ENCODE measurements around the gene PDZK1IP1.
"Not testable (repeated sequence)": the region's sequence is repeated elsewhere in the genome, so short reads cannot be mapped to it uniquely, and the experiment has no call there.

Gene PDZK1IP1

DNA sequence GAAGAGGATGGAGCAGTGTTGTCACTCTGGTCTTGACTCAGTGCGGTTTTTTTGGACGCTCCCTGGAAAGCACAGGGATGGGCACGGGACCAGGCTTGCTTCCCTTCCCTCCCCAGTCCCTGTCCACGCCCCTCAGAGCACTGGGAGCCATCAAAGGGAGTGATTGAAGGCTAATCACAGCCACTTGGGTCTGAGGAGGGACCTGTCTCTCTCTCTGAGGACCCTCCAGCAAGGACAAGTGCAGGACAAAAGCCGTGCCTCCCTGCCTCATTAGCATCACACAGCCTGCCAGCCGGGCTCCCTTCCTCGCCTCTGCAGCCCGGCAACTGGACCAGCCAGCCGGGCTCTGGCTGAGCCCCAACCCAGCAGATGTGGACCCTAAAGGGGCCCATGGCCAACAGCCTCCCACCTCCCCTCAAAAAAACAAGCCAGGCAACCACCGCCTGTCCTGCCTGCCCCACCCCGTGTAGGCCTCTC lies 18.6 kb upstream of the PDZK1IP1 start:
- Histone ChIP-seq H3K9me3 (ENCODE audit: severe bottlenecking) (no peaks in the 10 kb centered on the region), H3K27ac (ENCODE audit: poor library complexity, severe bottlenecking) (no peak overlapping the region), H3K4me3 (ENCODE audit: severe bottlenecking) (no peak overlapping the region), H3K36me3 (ENCODE audit: low read depth) (no peaks in the 10 kb centered on the region), H3K27me3 (ENCODE audit: insufficient read depth, poor library complexity, severe bottlenecking) (no peaks in the 10 kb centered on the region), H3K4me1 (ENCODE audit: insufficient read depth, poor library complexity, severe bottlenecking) (no peaks in the 10 kb centered on the region)
- no peak for ATAC-seq (ENCODE audit: low read depth)
- TF ChIP-seq, protein P1, sequence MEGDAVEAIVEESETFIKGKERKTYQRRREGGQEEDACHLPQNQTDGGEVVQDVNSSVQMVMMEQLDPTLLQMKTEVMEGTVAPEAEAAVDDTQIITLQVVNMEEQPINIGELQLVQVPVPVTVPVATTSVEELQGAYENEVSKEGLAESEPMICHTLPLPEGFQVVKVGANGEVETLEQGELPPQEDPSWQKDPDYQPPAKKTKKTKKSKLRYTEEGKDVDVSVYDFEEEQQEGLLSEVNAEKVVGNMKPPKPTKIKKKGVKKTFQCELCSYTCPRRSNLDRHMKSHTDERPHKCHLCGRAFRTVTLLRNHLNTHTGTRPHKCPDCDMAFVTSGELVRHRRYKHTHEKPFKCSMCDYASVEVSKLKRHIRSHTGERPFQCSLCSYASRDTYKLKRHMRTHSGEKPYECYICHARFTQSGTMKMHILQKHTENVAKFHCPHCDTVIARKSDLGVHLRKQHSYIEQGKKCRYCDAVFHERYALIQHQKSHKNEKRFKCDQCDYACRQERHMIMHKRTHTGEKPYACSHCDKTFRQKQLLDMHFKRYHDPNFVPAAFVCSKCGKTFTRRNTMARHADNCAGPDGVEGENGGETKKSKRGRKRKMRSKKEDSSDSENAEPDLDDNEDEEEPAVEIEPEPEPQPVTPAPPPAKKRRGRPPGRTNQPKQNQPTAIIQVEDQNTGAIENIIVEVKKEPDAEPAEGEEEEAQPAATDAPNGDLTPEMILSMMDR (IDR thresholded peaks at IDR 0.05; ENCODE audit: poor library complexity, severe bottlenecking), result no peak
- no peak for DNase-seq (ENCODE audit: low spot score)

DNA sequence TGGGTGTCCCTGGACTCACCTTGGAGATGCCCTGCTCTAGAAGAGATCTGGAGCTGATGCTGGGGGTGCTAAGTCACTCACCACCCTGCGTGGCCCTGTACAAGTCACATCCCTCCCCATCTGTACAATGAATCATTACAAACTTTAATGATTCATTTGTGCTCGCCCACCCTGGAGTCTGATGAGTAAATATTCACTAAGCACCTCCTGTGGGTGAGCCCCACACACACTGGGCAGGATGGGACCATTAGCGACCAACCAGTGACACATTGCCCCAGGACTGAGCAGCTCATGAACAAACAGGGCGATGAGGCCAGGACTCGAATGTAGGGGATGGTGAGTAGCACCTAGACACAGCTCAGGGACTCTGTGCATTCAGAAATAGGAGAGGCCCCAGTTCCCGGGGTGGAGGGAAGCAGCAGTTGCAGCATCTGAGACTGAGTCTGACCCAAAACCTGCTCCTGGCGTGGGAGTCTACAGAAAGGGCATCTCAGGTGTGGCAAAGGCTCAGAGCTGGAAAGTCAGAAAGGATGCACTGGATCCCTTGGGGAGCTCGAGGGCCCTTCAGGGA lies 18.1 kb upstream of the PDZK1IP1 start:
- H3K36me3 ChIP-seq (ENCODE audit: low read depth), result no peaks in the 10 kb centered on the region
- TF ChIP-seq, protein P1 (IDR thresholded peaks at IDR 0.05; ENCODE audit: poor library complexity, severe bottlenecking), result no peak
- H3K27ac ChIP-seq (ENCODE audit: poor library complexity, severe bottlenecking), result no peak overlapping the region
- H3K4me1 ChIP-seq (ENCODE audit: insufficient read depth, poor library complexity, severe bottlenecking), result no peaks in the 10 kb centered on the region
- no peak overlapping the region for H3K4me3 ChIP-seq (ENCODE audit: severe bottlenecking)
- no peaks in the 10 kb centered on the region for H3K27me3 ChIP-seq (ENCODE audit: insufficient read depth, poor library complexity, severe bottlenecking)
- H3K9me3 ChIP-seq (ENCODE audit: severe bottlenecking), result no peaks in the 10 kb centered on the region
- ATAC-seq (ENCODE audit: low read depth) (peak; percentile 11; the same call in 1 of the 3 replicates), DNase-seq (ENCODE audit: low spot score) (peak; percentile 14)

DNA sequence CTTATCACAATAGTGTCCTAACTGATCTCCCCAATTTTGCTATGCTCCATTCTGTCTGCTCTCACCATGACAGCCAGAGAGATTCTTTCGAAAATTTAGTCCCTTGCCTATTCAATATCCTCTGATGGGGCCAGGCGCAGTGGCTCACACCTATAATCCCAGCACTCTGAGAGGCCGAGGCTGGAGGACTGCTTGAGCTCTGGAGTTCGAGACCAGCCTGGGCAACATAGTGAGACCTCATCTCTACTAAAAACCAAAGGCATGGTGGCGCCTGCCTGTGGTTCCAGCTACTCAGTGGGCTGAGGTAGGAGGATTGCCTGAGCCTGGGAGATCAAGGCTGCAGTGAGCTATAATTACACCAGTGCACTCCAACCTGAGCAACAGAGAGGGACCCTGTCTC lies 16.1 kb upstream of the PDZK1IP1 start:
- TF ChIP-seq, protein P1 (IDR thresholded peaks at IDR 0.05; ENCODE audit: poor library complexity, severe bottlenecking), result no peak
- no peaks in the 10 kb centered on the region for H3K9me3 ChIP-seq (ENCODE audit: severe bottlenecking)
- H3K4me3 ChIP-seq (ENCODE audit: severe bottlenecking), result no peak overlapping the region
- ATAC-seq (ENCODE audit: low read depth), result no peak
- H3K27ac ChIP-seq (ENCODE audit: poor library complexity, severe bottlenecking), result no peak overlapping the region
- no peaks in the 10 kb centered on the region for H3K27me3 ChIP-seq (ENCODE audit: insufficient read depth, poor library complexity, severe bottlenecking)
- no peaks in the 10 kb centered on the region for H3K36me3 ChIP-seq (ENCODE audit: low read depth)
- DNase-seq (ENCODE audit: low spot score), result no peak
- no peaks in the 10 kb centered on the region for H3K4me1 ChIP-seq (ENCODE audit: insufficient read depth, poor library complexity, severe bottlenecking)

DNA sequence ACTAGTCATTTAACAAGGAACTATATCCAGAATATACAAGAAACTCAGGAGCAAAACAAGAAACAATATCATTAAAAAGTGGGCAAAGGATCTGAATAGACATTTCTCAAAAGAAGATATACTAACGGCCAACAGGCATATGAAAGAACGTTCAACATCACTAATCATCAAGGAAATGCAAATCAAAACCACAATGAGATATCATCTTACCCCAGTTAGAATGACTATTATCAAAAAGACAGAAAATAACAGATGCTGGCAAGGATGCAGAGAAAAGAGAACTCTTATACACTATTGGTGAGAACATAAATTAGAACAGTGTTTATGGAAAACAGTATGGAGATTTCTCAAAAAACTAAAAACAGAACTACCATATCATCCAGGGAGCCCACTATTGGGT lies 13.7 kb upstream of the PDZK1IP1 start:
- not testable (repeated sequence) for H3K27ac ChIP-seq (ENCODE audit: poor library complexity, severe bottlenecking); H3K4me3 ChIP-seq (ENCODE audit: severe bottlenecking); H3K27me3 ChIP-seq (ENCODE audit: insufficient read depth, poor library complexity, severe bottlenecking); ATAC-seq (ENCODE audit: low read depth); H3K9me3 ChIP-seq (ENCODE audit: severe bottlenecking); H3K36me3 ChIP-seq (ENCODE audit: low read depth); DNase-seq (ENCODE audit: low spot score); H3K4me1 ChIP-seq (ENCODE audit: insufficient read depth, poor library complexity, severe bottlenecking)

DNA sequence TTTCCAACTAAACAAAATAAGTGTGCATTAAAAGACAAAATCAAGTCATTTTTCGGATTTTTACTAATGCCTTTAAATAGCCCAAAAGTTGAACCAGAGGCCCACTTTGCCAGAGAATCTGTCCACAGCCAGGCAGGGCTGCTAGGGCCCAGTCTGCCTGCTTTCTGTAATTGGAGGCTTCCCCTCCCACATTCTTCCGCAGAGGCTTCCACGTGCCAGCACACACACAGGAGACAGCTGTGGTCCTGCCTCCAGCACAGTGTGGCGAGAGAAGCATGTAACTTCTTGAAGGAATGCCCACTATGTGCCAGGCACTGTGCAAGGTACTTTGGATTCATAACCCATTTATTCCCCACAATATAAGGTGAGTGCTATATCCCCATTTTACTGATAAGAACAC lies 11.3 kb upstream of the PDZK1IP1 start:
- no peak overlapping the region for H3K27ac ChIP-seq (ENCODE audit: poor library complexity, severe bottlenecking)
- TF ChIP-seq, protein P1 (IDR thresholded peaks at IDR 0.05; ENCODE audit: poor library complexity, severe bottlenecking), result no peak
- no peaks in the 10 kb centered on the region for H3K27me3 ChIP-seq (ENCODE audit: insufficient read depth, poor library complexity, severe bottlenecking)
- ATAC-seq (ENCODE audit: low read depth) (peak; percentile 58; the same call in 2 of the 3 replicates), DNase-seq (ENCODE audit: low spot score) (no peak)
- H3K9me3 ChIP-seq (ENCODE audit: severe bottlenecking), result no peaks in the 10 kb centered on the region
- no peaks in the 10 kb centered on the region for H3K4me1 ChIP-seq (ENCODE audit: insufficient read depth, poor library complexity, severe bottlenecking)
- H3K4me3 ChIP-seq (ENCODE audit: severe bottlenecking), result no peak overlapping the region
- H3K36me3 ChIP-seq (ENCODE audit: low read depth), result no peaks in the 10 kb centered on the region
